Rectal smooth muscle tissue (tissue), 1 donor: ENCODE data around the gene SLC7A10.
"Not testable (repeated sequence)": the region's sequence is repeated elsewhere in the genome, so short reads cannot be mapped to it uniquely, and the experiment has no call there.

Experiments used
- H3K27ac ChIP-seq: one replicate; pipeline ENCODE4 v1.7.0; 2013; ENCODE audit warnings: low read depth, low read length, inconsistent platforms
- H3K27me3 ChIP-seq: one replicate; pipeline ENCODE4 v1.7.0; 2013; ENCODE audit warnings: low read length; ENCODE audit not compliant: control insufficient read depth, insufficient read depth
- H3K36me3 ChIP-seq: one replicate; pipeline ENCODE4 v1.7.0; 2013; ENCODE audit warnings: low read length; ENCODE audit not compliant: control insufficient read depth, insufficient read depth
- H3K4me1 ChIP-seq: one replicate; pipeline ENCODE4 v1.7.0; 2013; ENCODE audit warnings: low read length; ENCODE audit not compliant: control insufficient read depth, insufficient read depth
- H3K4me3 ChIP-seq: one replicate; pipeline ENCODE4 v1.7.0; 2013; ENCODE audit warnings: low read length
- H3K9ac ChIP-seq: one replicate; pipeline ENCODE4 v1.7.0; 2013; ENCODE audit warnings: low read length

The SLC7A10 gene

DNA sequence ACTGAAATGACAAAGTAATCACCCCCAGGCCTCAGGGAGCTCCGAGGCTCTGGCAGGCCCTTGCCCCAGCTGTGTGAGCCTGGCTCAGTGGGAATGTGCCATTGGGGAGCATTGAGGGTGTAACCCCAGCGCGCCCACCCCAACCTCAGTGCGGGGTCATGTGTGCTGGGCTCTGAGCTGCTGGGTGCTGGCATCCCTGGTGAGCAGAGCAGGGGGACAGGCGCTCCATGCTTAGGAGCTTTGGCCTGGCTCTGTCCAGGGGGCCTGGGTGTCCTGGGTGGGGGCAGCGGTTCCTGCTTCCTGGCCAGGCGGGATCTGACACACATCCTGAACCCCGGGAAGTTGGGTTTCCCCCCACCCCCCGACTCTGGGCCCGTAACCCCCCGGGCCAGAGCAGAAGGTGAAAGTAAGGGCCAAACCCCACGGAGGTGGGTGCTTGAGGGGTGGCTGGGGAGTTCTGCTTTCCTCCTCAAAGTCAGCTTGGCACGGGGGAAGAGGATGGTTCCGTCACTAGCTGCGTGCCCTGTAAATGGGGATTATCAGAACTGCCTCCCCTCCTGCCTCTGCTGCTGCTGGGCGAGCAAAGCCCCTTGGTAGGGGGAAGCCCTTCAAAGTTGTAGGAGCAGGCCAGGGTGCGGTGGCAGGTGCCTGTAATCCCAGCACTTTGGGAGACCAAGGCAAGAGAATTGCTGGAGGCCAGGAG is 29.9 kb downstream of the SLC7A10 start:
- H3K9ac ChIP-seq, result no peak overlapping the region
- peak overlapping the region; percentile 60 for H3K4me3 ChIP-seq
- peaks cover 4% of the 10 kb centered on the region for H3K4me1 ChIP-seq
- peaks cover 3% of the 10 kb centered on the region for H3K36me3 ChIP-seq
- H3K27me3 ChIP-seq, result no peaks in the 10 kb centered on the region
- H3K27ac ChIP-seq, result peak overlapping the region; percentile 51

DNA sequence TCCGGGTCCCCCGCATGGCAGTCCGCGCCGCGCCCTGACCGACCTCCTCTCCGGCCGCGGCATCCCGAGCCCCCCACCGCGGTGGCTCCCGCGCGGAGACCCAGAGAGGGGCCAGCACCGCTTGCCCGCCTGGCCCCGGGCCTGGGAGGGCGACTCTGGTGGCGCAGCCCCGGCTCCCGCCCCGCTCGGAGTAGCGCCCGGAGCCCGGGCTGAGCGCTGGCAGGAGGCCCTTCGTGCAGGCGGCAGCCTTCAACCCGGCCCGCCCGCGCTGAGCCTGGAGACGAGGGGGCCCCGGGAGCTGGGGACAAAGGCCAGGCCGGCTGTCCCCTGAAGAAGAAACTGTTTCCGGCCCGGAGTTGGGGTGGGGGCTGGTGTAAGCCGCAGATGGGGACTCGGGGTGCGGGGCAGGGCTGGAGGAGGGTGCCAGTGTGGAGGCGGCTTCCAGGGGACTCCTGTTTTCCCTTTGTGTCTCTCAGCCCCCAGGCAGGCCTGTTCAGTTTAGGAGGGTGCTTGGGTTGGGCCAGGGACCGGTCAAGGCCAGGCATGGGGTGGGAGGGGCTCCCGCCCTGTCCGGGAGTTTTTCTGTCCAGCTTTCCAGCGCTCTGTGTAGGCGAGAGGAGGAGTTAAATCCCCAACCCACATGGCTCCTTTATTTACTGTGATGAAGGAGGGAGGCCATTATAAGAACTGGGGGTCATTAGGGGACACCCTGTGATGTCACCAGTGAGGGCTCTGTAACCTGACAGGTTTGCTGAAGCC is 30.6 kb downstream of the SLC7A10 start:
- peak overlapping the region; percentile 31 for H3K27ac ChIP-seq

DNA sequence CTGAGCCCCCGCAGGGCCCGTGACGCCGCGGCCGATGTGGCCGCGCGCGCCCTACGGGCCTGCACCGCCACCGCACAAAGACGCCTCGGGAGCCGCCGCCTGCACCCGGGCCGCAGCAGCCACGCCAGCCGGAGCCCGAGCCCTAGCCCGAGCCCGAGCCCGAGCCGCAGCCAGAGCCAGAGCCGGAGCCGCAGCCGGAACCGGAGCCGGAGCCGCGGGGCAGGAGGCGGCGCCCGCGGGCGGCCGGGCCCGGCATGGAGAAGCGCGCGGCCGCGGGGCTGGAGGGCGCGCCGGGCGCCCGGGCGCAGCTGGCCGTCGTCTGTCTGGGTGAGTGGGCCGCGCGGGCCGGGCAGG is 31.1 kb downstream of the SLC7A10 start:
- H3K27ac ChIP-seq, result peak overlapping the region; percentile 31
- H3K36me3 ChIP-seq, result peaks cover 3% of the 10 kb centered on the region
- H3K9ac ChIP-seq, result no peak overlapping the region
- peaks cover 4% of the 10 kb centered on the region for H3K4me1 ChIP-seq
- no peaks in the 10 kb centered on the region for H3K27me3 ChIP-seq
- H3K4me3 ChIP-seq, result peak overlapping the region; percentile 60

More for the DNA sequence above, 30.6 kb downstream of the SLC7A10 start:
- peaks cover 4% of the 10 kb centered on the region for H3K4me1 ChIP-seq
- no peaks in the 10 kb centered on the region for H3K27me3 ChIP-seq
- H3K4me3 ChIP-seq, result peak overlapping the region; percentile 60
- H3K36me3 ChIP-seq, result peaks cover 3% of the 10 kb centered on the region
- no peak overlapping the region for H3K9ac ChIP-seq

DNA sequence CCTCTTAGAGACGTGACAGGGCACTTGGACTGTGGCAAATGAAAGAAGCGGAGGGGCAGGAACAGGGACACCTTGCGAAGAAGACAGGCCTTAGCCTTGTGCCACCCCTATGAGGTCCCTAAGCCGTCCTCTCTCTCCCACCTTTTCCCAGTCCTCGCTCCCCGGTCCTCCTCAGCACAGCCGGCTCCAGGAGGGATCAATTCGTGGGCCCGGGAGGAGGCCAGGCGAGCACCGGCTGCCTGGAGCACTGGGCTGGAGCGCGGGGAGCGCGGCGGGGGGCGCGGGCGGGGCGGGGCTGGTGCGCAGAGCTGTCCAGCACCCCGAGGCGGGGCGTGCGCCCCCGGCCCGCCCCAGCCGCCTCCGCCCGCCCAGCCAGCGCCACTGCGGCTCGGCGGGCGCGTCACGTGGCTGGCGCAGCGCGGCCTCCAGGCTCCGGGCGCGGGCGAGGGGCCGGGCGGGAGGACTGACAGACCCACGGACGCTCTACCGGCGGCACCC is 31.7 kb downstream of the SLC7A10 start, which contains the start of gene LRP3:
Gene LRP3 (plus strand): TSS at position 466 of the 498 bp plus-strand sequence. CDS start 456 bp downstream, outside the sequence.
- H3K4me3 ChIP-seq, result peak within 1 kb of the TSS; percentile 60
- no peak within 1 kb of the TSS for H3K9ac ChIP-seq
- peaks cover 4% of the 10 kb centered on the region for H3K4me1 ChIP-seq
- peak within 1 kb of the TSS; percentile 31 for H3K27ac ChIP-seq
- H3K36me3 ChIP-seq, result peaks cover 3% of the 10 kb centered on the region
- no peaks in the 10 kb centered on the region for H3K27me3 ChIP-seq

DNA sequence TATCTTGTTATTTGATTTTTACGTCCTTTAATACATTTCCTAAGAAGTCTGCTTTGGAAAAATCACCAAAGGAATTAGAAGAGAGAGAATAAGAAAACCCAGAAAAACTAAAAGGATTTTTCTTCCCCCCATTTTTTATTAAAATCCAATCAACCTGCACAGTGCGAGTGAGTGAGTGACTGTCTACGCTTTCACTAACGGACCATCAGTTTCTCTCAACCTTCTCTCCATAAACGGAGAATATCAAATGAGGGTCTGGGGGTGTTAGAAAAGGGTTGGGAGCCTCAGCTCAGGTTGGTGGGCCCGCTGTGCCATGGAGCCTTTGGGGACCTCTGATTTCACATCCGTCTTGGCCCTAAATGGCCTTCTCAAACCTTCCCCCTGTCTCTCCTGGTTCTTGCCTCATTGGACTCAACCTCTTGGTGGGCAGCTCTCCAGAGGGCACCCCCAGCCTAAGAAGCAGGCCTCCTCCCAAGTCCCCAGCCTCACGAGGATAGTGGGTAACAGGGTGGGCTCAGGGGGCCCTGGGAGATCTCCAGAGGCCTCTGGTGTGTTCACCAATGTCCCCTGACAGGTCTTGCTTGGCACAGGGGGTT is 32.3 kb downstream of the SLC7A10 start:
- Histone ChIP-seq H3K4me1 (peaks cover 4% of the 10 kb centered on the region), H3K27me3 (no peaks in the 10 kb centered on the region), H3K27ac (no peak overlapping the region), H3K9ac (no peak overlapping the region), H3K4me3 (peak overlapping the region; percentile 51), H3K36me3 (peaks cover 3% of the 10 kb centered on the region)

DNA sequence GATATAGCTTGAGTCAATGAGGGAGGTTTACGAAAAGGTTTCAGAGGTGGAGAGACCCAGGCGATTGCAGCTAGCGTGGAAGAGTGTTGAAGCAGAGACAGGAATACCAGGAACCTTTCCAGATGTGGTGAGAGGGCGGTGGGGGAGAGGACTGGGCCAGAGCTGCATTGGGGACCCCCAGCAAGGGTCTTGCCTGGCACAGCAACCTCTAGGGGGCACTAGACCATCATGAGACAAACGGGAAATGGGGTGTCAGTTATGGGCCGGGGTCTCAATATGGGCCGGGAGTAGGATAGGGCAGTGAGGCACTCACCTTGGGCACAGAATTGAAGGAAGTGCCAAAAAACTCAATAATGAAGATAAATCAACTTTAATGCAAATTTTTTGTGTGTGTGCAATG is 33.6 kb downstream of the SLC7A10 start:
- Histone ChIP-seq H3K4me3 (no peak overlapping the region), H3K36me3 (no peaks in the 10 kb centered on the region), H3K4me1 (peaks cover 4% of the 10 kb centered on the region), H3K9ac (no peak overlapping the region), H3K27me3 (no peaks in the 10 kb centered on the region), H3K27ac (no peak overlapping the region)

DNA sequence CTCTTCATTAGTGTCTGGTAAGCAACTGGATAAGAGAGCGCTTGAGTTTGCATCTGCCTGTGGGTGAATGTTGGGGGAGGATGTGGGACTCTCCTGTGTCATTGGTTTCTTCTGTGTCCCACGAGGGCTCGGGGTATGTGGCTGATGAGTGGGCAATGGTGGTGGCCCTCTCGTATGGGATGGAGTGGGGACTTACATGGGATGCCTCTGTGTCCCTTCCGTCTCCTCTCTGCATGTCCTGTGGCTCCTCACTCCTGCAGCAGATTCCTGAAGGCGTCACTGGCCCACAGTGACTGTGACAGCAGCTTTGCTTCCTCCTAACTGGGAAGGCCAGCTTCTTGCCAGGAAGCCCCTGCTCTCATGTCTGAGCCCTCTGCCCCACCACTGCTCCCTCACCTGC is 34.1 kb downstream of the SLC7A10 start:
- Histone ChIP-seq H3K9ac (no peak overlapping the region), H3K27ac (no peak overlapping the region), H3K27me3 (no peaks in the 10 kb centered on the region), H3K36me3 (no peaks in the 10 kb centered on the region), H3K4me1 (peaks cover 4% of the 10 kb centered on the region), H3K4me3 (no peak overlapping the region)

DNA sequence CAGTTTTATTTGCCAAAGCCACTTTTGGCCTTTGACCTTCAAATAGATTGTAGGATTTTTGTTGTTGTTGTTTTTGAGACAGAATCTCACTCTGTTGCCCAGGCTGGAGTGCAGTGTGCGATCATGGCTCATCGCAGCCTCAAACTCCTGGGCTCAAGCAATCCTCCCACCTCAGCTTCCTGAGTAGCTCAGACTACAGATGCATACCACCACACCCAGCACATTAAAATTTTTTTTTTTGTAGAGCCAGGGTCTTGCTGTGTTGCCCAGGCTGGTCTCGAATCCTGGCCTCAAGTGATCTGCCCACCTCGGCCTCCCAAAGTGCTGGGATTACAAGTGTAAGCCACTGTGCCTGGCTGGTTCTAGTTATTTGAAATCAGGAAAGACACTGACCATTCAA is 34.6 kb downstream of the SLC7A10 start:
- not testable (repeated sequence) for H3K4me1 ChIP-seq, H3K27me3 ChIP-seq, H3K27ac ChIP-seq, H3K9ac ChIP-seq, H3K36me3 ChIP-seq, H3K4me3 ChIP-seq

DNA sequence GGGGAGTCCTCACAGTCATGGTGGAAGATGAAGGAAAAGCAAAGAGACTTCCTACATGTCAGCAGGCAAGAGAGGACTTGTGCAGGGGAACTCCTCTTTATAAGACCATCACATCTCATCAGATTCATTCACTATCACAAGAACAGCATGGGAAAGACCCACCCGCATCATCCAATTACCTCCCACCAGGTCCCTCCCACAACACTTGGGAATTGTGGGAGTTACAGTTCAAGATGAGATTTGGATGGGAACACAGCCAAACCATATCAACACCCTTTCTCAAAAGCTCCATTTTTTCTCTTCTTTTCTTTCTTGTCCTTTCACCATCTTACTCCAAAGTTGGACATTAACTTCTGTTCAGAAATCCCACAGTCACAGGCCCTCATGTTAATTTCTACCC is 36.2 kb downstream of the SLC7A10 start:
- H3K4me3 ChIP-seq, result no peak overlapping the region
- no peaks in the 10 kb centered on the region for H3K27me3 ChIP-seq
- H3K4me1 ChIP-seq, result no peaks in the 10 kb centered on the region
- H3K27ac ChIP-seq, result no peak overlapping the region
- no peak overlapping the region for H3K9ac ChIP-seq
- H3K36me3 ChIP-seq, result no peaks in the 10 kb centered on the region

DNA sequence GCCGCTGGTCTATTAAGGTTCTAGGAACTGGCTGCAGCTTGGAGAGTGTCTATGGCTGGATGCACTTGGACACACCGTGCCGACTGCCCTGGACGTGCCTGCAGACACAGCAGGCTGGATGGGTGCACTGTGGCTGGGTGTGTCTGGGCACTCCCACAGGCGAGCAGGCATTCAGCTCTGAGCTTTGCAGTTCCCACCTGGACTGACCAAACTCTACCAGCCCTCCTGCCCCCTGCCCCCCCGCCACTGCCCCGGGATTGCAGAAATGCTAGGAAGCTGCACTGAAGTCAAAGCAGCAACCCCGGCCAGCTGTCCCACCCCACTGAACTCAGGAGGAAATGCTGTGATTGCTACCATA is 38.5 kb downstream of the SLC7A10 start:
- Histone ChIP-seq H3K4me3 (no peak overlapping the region), H3K4me1 (no peaks in the 10 kb centered on the region), H3K36me3 (no peaks in the 10 kb centered on the region), H3K9ac (no peak overlapping the region), H3K27me3 (no peaks in the 10 kb centered on the region), H3K27ac (no peak overlapping the region)

DNA sequence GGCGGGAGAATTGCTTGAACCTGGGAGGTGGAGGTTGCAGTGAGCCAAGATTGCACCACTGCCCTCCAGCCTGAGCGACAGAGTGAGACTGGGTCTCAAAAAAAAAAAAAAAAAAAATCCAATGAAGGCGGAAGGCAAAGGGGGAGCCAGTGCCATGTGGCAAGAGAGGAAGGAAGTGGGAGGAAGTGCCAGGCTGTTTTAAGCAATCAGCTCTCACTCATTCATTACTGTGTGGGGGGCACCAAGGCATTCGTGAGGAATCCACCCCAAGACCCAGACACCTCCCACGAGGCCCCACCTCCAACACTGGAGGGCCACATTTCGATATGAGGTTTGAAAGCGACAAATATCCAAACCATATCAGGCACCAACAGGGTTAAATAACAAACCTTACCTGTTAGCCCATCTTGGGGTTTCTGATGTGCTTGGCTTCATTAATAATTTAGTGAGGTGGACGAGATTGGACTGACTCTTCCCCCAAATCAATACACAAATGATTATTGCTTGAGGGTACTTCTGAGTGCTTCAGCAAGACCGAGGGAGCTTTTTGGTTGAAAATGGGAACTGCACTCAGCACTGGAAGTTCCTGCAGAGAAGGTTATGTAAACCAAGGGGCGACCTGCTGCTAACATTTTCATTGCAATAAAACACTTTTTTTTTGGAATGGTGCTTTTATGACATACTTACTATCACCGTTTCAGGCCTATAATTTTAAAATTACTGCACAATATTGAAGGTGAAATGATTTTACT is 39.0 kb downstream of the SLC7A10 start:
- Histone ChIP-seq H3K4me3 (no peak overlapping the region), H3K9ac (no peak overlapping the region), H3K27me3 (no peaks in the 10 kb centered on the region), H3K4me1 (no peaks in the 10 kb centered on the region), H3K36me3 (no peaks in the 10 kb centered on the region), H3K27ac (no peak overlapping the region)

DNA sequence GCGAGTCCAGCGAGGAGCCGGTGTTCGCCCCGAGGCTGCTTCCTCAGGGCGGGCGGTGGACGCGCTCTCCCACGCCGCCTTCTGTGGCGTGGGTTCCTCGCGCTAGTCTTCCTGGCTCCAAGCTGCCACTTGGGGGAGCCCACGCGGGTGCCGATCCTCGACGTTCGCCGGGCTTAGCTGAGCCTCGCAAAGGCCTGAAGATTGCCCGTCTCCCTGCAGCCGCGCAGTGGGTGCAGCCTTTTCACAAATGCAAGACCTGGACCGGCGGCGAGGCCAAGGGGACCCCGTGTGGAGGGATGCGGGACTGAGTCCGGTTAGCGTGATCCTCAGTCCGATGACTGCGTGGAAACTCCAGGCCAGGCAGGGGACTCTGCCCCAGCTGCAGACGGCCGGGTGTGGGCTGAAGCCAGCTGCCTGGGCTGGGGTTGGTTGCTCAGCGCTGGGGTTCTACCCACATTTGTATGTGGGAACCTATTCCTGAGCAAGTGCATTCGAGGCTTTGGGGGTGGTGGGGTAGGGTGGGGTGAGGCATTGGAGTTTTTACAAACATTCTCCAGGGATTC is 48.2 kb downstream of the SLC7A10 start:
- H3K9ac ChIP-seq, result peak overlapping the region; percentile 32
- peaks cover 9% of the 10 kb centered on the region for H3K4me1 ChIP-seq
- H3K4me3 ChIP-seq, result peak overlapping the region; percentile 79
- no peaks in the 10 kb centered on the region for H3K27me3 ChIP-seq
- H3K36me3 ChIP-seq, result no peaks in the 10 kb centered on the region
- peak overlapping the region; percentile 90 for H3K27ac ChIP-seq
